Activated CD8-positive, alpha-beta T cell treated with anti-CD3 and anti-CD28 coated beads for 36 hours (primary cell): Measurements from ENCODE around the gene AXIN1. TPM values are rescaled to one million over a fixed set of nuclear protein-coding genes. Genes with fewer than 3 reads are reported as not detected.
"Not testable (repeated sequence)": the region's sequence is repeated elsewhere in the genome, so short reads cannot be mapped to it uniquely, and the experiment has no call there.

Source experiments
- ATAC-seq: fragments of 200-7000 bp; cut with Tn5 transposase; one replicate; pipeline ENCODE4 v1.10.0; 2021; ENCODE audit warnings: mild to moderate bottlenecking, moderate library complexity
- CTCF ChIA-PET: fragments of 350-600 bp; sonication (Branson Sonifier 250); formaldehyde crosslinking; loops from one replicate; lab custom pipeline; 2021; ENCODE audit warnings: antibody characterized with exemption; lab: Charles Lee
- POLR2A ChIA-PET: fragments of 350-600 bp; sonication (Branson Sonifier 250); formaldehyde crosslinking; loops from one replicate; lab custom pipeline; 2021; ENCODE audit warnings: antibody characterized with exemption; lab: Charles Lee
- DNase-seq: peaks from one replicate; pipeline ENCODE4 v3.0.0-alpha.2; 2020
- H3K27ac Mint-ChIP-seq: one replicate; pipeline ENCODE4 v1.8.0; 2021; ENCODE audit warnings: mild to moderate bottlenecking, mixed read lengths
- H3K27me3 Mint-ChIP-seq: one replicate; pipeline ENCODE4 v1.8.0; 2021; ENCODE audit warnings: mixed read lengths
- H3K36me3 Mint-ChIP-seq: one replicate; pipeline ENCODE4 v1.8.0; 2021; ENCODE audit warnings: low read depth, mixed read lengths
- H3K4me1 Mint-ChIP-seq: one replicate; pipeline ENCODE4 v1.8.0; 2021; ENCODE audit warnings: low read depth, mixed read lengths
- H3K4me3 Mint-ChIP-seq: one replicate; pipeline ENCODE4 v1.8.0; 2021; ENCODE audit warnings: mild to moderate bottlenecking, moderate library complexity, mixed read lengths
- H3K9me3 Mint-ChIP-seq: one replicate; pipeline ENCODE4 v1.8.0; 2021; ENCODE audit warnings: mixed read lengths
- intact Hi-C: fragments of 100-400 bp; cut with micrococcal nuclease; formaldehyde crosslinking; loops from one replicate; pipeline ENCODE4 v1.10.0; 2022
- total RNA-seq, 2 experiments: library from RNA; stranded (reverse); gene quantifications; one replicate each; pipeline ENCODE4 v1.2.3, GENCODE V29; 2021
- TF ChIP-seq, protein P1 (sequence below): fragments of 200-600 bp; IDR thresholded peaks from one replicate; pipeline ENCODE4 v1.8.0; 2022; ENCODE audit warnings: antibody characterized with exemption, mild to moderate bottlenecking

AXIN1 gene
- total RNA-seq, 2 experiments from 2014 or later = 24.1 to 24.9 TPM

GRCh38 chr16:363766-364490 lies 11.4 kb upstream of the AXIN1 start:
- ATAC-seq (no peak), DNase-seq (no peak)
- Mint-ChIP-seq H3K36me3 (peaks cover 5% of the 10 kb centered on the region), H3K4me3 (no peak overlapping the region), H3K27me3 (no peaks in the 10 kb centered on the region), H3K27ac (no peak overlapping the region), H3K4me1 (peaks cover 6% of the 10 kb centered on the region), H3K9me3 (no peaks in the 10 kb centered on the region)
- CTCF ChIA-PET = interaction anchor here (2.2 to 2.4 kb wide), 2 partner anchors 257 to 298 kb away, joined by 9 to 20 read pairs; no protein-coding TSS in a partner anchor
- POLR2A ChIA-PET = no interaction called here
- TF ChIP-seq, protein P1, sequence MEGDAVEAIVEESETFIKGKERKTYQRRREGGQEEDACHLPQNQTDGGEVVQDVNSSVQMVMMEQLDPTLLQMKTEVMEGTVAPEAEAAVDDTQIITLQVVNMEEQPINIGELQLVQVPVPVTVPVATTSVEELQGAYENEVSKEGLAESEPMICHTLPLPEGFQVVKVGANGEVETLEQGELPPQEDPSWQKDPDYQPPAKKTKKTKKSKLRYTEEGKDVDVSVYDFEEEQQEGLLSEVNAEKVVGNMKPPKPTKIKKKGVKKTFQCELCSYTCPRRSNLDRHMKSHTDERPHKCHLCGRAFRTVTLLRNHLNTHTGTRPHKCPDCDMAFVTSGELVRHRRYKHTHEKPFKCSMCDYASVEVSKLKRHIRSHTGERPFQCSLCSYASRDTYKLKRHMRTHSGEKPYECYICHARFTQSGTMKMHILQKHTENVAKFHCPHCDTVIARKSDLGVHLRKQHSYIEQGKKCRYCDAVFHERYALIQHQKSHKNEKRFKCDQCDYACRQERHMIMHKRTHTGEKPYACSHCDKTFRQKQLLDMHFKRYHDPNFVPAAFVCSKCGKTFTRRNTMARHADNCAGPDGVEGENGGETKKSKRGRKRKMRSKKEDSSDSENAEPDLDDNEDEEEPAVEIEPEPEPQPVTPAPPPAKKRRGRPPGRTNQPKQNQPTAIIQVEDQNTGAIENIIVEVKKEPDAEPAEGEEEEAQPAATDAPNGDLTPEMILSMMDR = no peak
- intact Hi-C loops = no loop called here

GRCh38 chr16:363110-363765 lies 10.7 kb upstream of the AXIN1 start:
- Mint-ChIP-seq H3K4me3 (no peak overlapping the region), H3K4me1 (peaks cover 6% of the 10 kb centered on the region), H3K27me3 (no peaks in the 10 kb centered on the region), H3K36me3 (peaks cover 4% of the 10 kb centered on the region), H3K9me3 (no peaks in the 10 kb centered on the region), H3K27ac (no peak overlapping the region)
- intact Hi-C loops = no loop called here
- ChIA-PET POLR2A (interaction anchor here (0.9 kb wide), 1 partner anchor 135 kb away, joined by 5 read pairs; no protein-coding TSS in a partner anchor), CTCF (interaction anchor here (0.8 to 2.4 kb wide), 10 partner anchors 13 to 297 kb away, joined by 3 to 20 read pairs (median 6); partner anchors contain the start of gene LUC7L)
- TF ChIP-seq, protein P1 = no peak
- DNase-seq (no peak), ATAC-seq (no peak)

DNA sequence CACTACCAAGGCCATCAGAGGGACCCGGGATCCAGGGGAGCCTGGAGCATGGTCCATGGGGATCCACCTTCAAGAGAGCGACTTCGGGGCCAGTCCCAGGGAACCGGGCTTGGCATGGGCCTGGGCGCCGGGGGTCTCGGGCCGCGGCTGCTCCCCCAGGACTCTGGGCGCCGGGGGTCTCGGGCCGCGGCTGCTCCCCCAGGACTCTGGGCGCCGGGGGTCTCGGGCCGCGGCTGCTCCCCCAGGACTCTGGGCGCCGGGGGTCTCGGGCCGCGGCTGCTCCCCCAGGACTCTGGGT lies 10.1 kb upstream of the AXIN1 start:
- H3K27me3 Mint-ChIP-seq, H3K4me1 Mint-ChIP-seq, H3K27ac Mint-ChIP-seq: not testable (repeated sequence)

DNA sequence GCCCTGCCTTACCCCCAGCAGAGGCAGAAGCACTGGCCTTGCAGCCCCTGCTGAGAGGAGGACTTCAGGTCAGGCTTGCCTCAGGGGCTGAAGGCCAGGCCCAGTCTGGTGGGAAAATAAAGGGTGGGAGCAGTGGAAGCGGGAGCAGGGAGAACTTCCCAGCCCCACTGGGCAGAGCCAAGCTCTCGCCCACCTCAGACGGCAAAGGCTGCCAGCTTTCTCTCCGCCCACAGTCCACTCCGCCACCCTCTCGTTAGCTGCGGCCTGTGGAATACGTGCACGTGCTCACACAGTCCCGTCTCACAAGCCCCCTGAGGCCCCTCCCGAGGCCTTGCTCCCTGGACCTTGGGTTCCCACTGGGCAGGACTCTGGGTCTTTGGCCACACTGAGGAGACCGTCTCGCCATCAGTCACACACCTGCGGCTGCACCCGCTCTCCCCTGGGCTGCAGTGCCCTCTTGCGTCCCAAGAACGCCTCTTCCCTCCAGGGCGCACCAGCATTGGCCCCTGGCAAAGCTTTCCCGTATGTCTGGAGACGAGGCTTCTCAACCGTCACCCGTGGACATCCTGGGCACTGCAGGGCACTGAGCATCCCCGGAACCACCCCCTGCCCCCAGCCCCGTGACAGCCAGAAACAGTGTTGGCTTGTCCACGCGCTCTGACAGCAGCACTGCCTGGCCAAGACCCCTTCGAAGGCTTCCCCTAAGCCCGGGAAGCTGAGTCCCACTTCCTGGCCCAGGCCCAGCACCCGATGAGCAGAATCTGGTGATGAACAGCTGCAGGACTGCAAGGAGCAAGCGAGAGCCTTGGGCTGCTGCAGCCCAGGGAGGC lies 9.6 kb upstream of the AXIN1 start:
- Mint-ChIP-seq H3K9me3 (no peaks in the 10 kb centered on the region), H3K27me3 (no peaks in the 10 kb centered on the region), H3K36me3 (peaks cover 2% of the 10 kb centered on the region), H3K4me1 (peaks cover 6% of the 10 kb centered on the region), H3K27ac (no peak overlapping the region), H3K4me3 (no peak overlapping the region)
- ChIA-PET CTCF (interaction anchor here (0.5 to 2.4 kb wide), 28 partner anchors 9 to 296 kb away, joined by 3 to 20 read pairs (median 4); partner anchors contain the start of genes FAM234A, LUC7L and MRPL28), POLR2A (interaction anchor here (0.9 to 1.3 kb wide), 3 partner anchors 10 to 245 kb away, joined by 3 to 5 read pairs (median 3); partner anchors contain the start of gene AXIN1)
- TF ChIP-seq, protein P1 = peak; percentile 86
- peak; percentile 84 for DNase-seq
- ATAC-seq = peak; percentile 93
- intact Hi-C loops = no loop called here

More for the DNA sequence above, 10.1 kb upstream of the AXIN1 start:
- H3K9me3 Mint-ChIP-seq, DNase-seq, H3K4me3 Mint-ChIP-seq, intact Hi-C loops, H3K36me3 Mint-ChIP-seq, ATAC-seq: not testable (repeated sequence)
- ChIA-PET CTCF (interaction anchor here (0.7 to 2.4 kb wide), 24 partner anchors 8 to 297 kb away, joined by 3 to 20 read pairs (median 4); partner anchors contain the start of genes FAM234A, LUC7L and MRPL28), POLR2A (interaction anchor here (0.9 kb wide), 1 partner anchor 134 kb away, joined by 5 read pairs; no protein-coding TSS in a partner anchor)
- TF ChIP-seq, protein P1 = peak; percentile 3
